ENCODE results near the gene KRTAP6-3.

The KRTAP6-3 gene

GRCh38 chr21:30628109-30628508 lies 35.9 kb downstream of the KRTAP6-3 start:
- DNase-seq, result no peak

- no peak for DNase-seq
These were observed 37.0 kb downstream of the KRTAP6-3 start for GRCh38 chr21:30629200-30629599.

- no peak for DNase-seq
These were observed 42.7 kb downstream of the KRTAP6-3 start, which contains the start of gene KRTAP20-2 for GRCh38 chr21:30634906-30635305. TSS of gene KRTAP20-2 (plus strand) at chr21:30635206. CDS start at chr21:30635264, 58 bp downstream.

GRCh38 chr21:30638686-30639085 lies 46.4 kb downstream of the KRTAP6-3 start:
- no peak for DNase-seq

- DNase-seq, result no peak
These were observed 50.3 kb downstream of the KRTAP6-3 start, which contains the start of gene KRTAP20-3 for GRCh38 chr21:30642564-30642963. TSS of gene KRTAP20-3 (plus strand) at chr21:30642864.

All from NCI-H2081 treated with DMSO at 0.1 percent for 48 hours (cell line).